ENCODE measurements around the gene PDILT.

DNA sequence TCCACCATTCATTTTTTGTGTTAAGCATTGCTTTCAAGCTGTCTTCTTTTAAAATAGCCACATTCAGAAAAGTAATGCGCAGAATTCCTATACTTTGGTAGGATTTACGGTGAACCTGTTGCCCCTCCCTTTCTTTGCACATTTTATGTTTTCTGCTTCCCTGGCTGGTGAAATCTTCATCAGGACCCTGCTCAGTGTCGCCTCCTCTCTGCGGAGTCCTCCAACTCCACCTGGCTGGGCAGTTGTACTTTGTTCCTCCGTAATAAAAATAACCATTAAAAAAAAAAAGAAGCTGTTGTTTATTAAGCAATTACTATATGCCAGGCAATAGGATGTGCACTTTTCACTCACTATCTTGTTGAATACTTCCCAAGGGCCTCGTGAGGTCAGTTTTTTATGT lies 54.9 kb downstream of the PDILT start:
- TF ChIP-seq, protein P1, sequence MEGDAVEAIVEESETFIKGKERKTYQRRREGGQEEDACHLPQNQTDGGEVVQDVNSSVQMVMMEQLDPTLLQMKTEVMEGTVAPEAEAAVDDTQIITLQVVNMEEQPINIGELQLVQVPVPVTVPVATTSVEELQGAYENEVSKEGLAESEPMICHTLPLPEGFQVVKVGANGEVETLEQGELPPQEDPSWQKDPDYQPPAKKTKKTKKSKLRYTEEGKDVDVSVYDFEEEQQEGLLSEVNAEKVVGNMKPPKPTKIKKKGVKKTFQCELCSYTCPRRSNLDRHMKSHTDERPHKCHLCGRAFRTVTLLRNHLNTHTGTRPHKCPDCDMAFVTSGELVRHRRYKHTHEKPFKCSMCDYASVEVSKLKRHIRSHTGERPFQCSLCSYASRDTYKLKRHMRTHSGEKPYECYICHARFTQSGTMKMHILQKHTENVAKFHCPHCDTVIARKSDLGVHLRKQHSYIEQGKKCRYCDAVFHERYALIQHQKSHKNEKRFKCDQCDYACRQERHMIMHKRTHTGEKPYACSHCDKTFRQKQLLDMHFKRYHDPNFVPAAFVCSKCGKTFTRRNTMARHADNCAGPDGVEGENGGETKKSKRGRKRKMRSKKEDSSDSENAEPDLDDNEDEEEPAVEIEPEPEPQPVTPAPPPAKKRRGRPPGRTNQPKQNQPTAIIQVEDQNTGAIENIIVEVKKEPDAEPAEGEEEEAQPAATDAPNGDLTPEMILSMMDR (IDR thresholded peaks at IDR 0.05): no peak
- no peak for TF ChIP-seq POLR2A (IDR thresholded peaks at IDR 0.05)
